Measurements from ENCODE around the gene TMEM225B. TPM values are rescaled to one million over a fixed set of nuclear protein-coding genes. Genes with fewer than 3 reads are reported as not detected.

TMEM225B gene
- total RNA-seq, 4 donors from 2014 or later = 0.29 to 2.2 (median 0.66) TPM

Other genes with a start within 250 kb of the TMEM225B start
- 100 to 1,000 TPM in 3 of 4 donors, 10 to 100 TPM in 1; 74.5 to 275 (median 196) TPM for gene ARPC1B, start 223.5 kb upstream of the TMEM225B start, total RNA-seq
- gene PDAP1, start 189.7 kb upstream of the TMEM225B start, total RNA-seq = 100 to 1,000 TPM in 1 of 4 donors, 10 to 100 TPM in 3; 39.9 to 185 (median 72.1) TPM
- gene BUD31, start 189.3 kb upstream of the TMEM225B start, total RNA-seq = 10 to 100 TPM; 29.4 to 93.2 (median 54.4) TPM
- gene PTCD1, start 159.5 kb upstream of the TMEM225B start, total RNA-seq = 10 to 100 TPM in 1 of 4 donors, 1 to 10 TPM in 3; 1.2 to 17.4 (median 7.5) TPM
- gene CPSF4, start 159.3 kb upstream of the TMEM225B start, total RNA-seq = 10 to 100 TPM; 23.8 to 67.9 (median 38.4) TPM
- 100 to 1,000 TPM; 135 to 598 (median 384) TPM for gene ATP5MF, start 132.1 kb upstream of the TMEM225B start, total RNA-seq
- gene ZNF789, start 125.4 kb upstream of the TMEM225B start, total RNA-seq = 10 to 100 TPM in 3 of 4 donors, 1 to 10 TPM in 1; 1.5 to 24.5 (median 16.8) TPM
- 10 to 100 TPM; 22.8 to 55.0 (median 43.3) TPM for gene ZNF394, start 98.0 kb upstream of the TMEM225B start, total RNA-seq
- gene ZKSCAN5, start 93.6 kb upstream of the TMEM225B start, total RNA-seq = 10 to 100 TPM in 1 of 4 donors, 1 to 10 TPM in 3; 3.1 to 15.5 (median 9.2) TPM
- gene FAM200A, start 46.2 kb upstream of the TMEM225B start, total RNA-seq = 10 to 100 TPM in 1 of 4 donors, 1 to 10 TPM in 3; 1.3 to 22.6 (median 5.1) TPM
- gene ZNF655, start 39.6 kb upstream of the TMEM225B start, total RNA-seq = 100 to 1,000 TPM in 2 of 4 donors, 10 to 100 TPM in 2; 37.1 to 142 (median 99.9) TPM
- gene ZSCAN25, start 18.7 kb downstream of the TMEM225B start, total RNA-seq = 10 to 100 TPM in 3 of 4 donors, 1 to 10 TPM in 1; 6.8 to 26.9 (median 22.8) TPM
- 10 to 100 TPM in 1 of 4 donors, 1 to 10 TPM in 1, under 1 TPM in 1, not detected in 1; 0.51 to 17.3 (median 4.4) TPM for gene CYP3A5, start 81.7 kb downstream of the TMEM225B start, total RNA-seq
- gene CYP3A7, start 136.9 kb downstream of the TMEM225B start, total RNA-seq = under 1 TPM in 1 of 4 donors, not detected in 3; 0.91 TPM
- under 1 TPM in 1 of 4 donors, not detected in 3; 0.18 TPM for gene CYP3A4, start 185.9 kb downstream of the TMEM225B start, total RNA-seq
- gene CYP3A43, start 229.7 kb downstream of the TMEM225B start, total RNA-seq = under 1 TPM in 1 of 4 donors, not detected in 3; 0.28 TPM

Data from uterus (tissue), 4 donors.